Measurements from ENCODE around the gene HGD. TPM values are rescaled to one million over a fixed set of nuclear protein-coding genes. Genes with fewer than 3 reads are reported as not detected.

HGD gene
- total and polyA plus RNA-seq, 2 donors (not counting 3 experiments of a cell fraction or from before 2014, with no cell fraction given) = 0.18 to 0.22 TPM

DNA sequence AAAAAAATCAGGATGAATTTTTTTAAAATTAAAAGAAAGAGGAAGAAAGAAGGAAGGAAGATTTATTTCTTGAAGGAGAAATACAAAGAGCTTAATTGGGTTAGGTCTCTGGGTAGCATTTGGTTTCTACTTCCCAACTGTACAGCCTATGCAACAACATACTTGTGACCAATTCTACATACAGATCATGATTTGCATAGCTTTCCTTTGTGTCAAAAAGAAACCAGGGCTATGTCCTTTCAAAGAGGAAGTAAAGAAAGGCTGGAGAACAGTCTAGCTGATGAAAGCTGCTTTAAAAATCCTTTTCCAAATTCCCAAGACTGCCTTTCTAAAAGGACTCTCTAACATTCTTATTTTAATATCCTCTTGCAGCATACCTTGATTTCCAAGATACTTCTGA, 6.1 kb upstream of the HGD start:
- no peak overlapping the region for H3K27ac ChIP-seq (ENCODE audit: insufficient read depth, low read depth, low read length)
- no peaks in the 10 kb centered on the region for H3K36me3 ChIP-seq (ENCODE audit: control insufficient read depth in 2 of 2, extremely low read depth in 1 of 2, insufficient read depth in 2 of 2, low read length in 2 of 2)
- TF ChIP-seq GATA2 (IDR thresholded peaks at IDR 0.05; ENCODE audit: insufficient read depth, insufficient read length, low read depth, low read length) (no peak), JUN (IDR thresholded peaks at IDR 0.05; ENCODE audit: borderline replicate concordance, insufficient read depth, insufficient read length, low read depth) (no peak), POLR2A (IDR thresholded peaks at IDR 0.05; ENCODE audit: low read depth, low read length) (no peak), FOS (IDR thresholded peaks at IDR 0.05; ENCODE audit: borderline replicate concordance, insufficient read depth, low read length) (no peak), MYC (IDR thresholded peaks at IDR 0.05; ENCODE audit: low read depth, low read length) (no peak), EZH2 (IDR thresholded peaks at IDR 0.05; ENCODE audit: borderline replicate concordance, low read depth, low read length, severe bottlenecking) (no peak), POLR2AphosphoS5 (IDR thresholded peaks at IDR 0.05; ENCODE audit: insufficient read depth, low read depth, low read length) (no peak)
- TF ChIP-seq, protein P1, sequence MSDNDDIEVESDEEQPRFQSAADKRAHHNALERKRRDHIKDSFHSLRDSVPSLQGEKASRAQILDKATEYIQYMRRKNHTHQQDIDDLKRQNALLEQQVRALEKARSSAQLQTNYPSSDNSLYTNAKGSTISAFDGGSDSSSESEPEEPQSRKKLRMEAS (IDR thresholded peaks at IDR 0.05; ENCODE audit: insufficient read depth, insufficient read length) = no peak
- no peak for DNase-seq (ENCODE audit: low read depth, low spot score)
- peaks cover 4% of the 10 kb centered on the region for H3K4me1 ChIP-seq (ENCODE audit: control insufficient read depth, extremely low read depth, insufficient read depth, low read length)
- no peaks in the 10 kb centered on the region for H4K20me1 ChIP-seq (replicated peaks; ENCODE audit: control insufficient read depth, extremely low read depth, insufficient read depth, low read length)
- H3K27me3 ChIP-seq (ENCODE audit: control insufficient read depth in 2 of 2, insufficient read depth in 2 of 2, low read length in 2 of 2) = no peaks in the 10 kb centered on the region
- no peak for FAIRE-seq
- no peak overlapping the region for H3K4me3 ChIP-seq (replicated peaks in 1 of 3; ENCODE audit: insufficient read depth in 1 of 3, low read depth in 1 of 3, low read length in 3 of 3)
- dilution Hi-C loops (cut with MboI; ENCODE audit: extremely low pct_ligation_motif_present, low sequenced_read_pairs) (no loop called here), intact Hi-C loops (cut with micrococcal nuclease) (no loop called here)
- no peak overlapping the region for H3K4me2 ChIP-seq (ENCODE audit: insufficient read depth, low read length)
- CTCF ChIA-PET = interaction anchor here (1.2 to 1.6 kb wide), 2 partner anchors 9 to 107 kb away, joined by 4 to 5 read pairs; no protein-coding TSS in a partner anchor
- H3K9me3 ChIP-seq (replicated peaks; ENCODE audit: control insufficient read depth, insufficient read depth, low read length) = no peaks in the 10 kb centered on the region
- no peaks in the 10 kb centered on the region for H3K79me2 ChIP-seq (ENCODE audit: control insufficient read depth, insufficient read depth, low read length)
- no peaks in the 10 kb centered on the region for H3K9me1 ChIP-seq (replicated peaks; ENCODE audit: control insufficient read depth, extremely low read depth, insufficient read depth, low read length)
- no peak overlapping the region for H2AFZ ChIP-seq (ENCODE audit: low read depth, low read length)
- POLR2A ChIA-PET = no interaction called here
- BruUV-seq (replicated peaks) = no TSS peak
- no peak overlapping the region for H3K9ac ChIP-seq (replicated peaks; ENCODE audit: extremely low read depth, insufficient read depth, low read length)

DNA sequence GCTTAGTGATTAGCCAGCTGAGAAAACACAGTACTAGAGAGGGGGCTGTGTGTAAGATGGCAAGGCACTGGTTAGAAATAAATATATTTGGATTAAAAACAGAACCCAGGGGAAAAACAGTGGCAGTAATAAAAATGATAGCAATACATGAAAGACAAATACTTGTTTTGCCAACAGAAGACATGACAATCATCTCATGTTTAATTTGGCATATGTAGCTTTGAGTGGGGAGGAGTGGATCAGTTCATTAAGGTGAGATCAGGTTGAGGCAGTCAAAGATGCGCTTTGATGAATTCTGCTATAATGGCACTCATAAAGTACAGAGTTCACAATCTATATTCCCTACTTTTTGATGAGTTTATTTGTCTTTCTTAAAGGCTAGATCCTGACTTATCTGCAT, 3.4 kb upstream of the HGD start:
- no peak overlapping the region for H3K9ac ChIP-seq (replicated peaks; ENCODE audit: extremely low read depth, insufficient read depth, low read length)
- no peak for DNase-seq (ENCODE audit: low read depth, low spot score)
- H3K4me2 ChIP-seq (ENCODE audit: insufficient read depth, low read length) = no peak overlapping the region
- no peak overlapping the region for H3K4me3 ChIP-seq (replicated peaks in 1 of 3; ENCODE audit: insufficient read depth in 1 of 3, low read depth in 1 of 3, low read length in 3 of 3)
- no peaks in the 10 kb centered on the region for H3K4me1 ChIP-seq (ENCODE audit: control insufficient read depth, extremely low read depth, insufficient read depth, low read length)
- no peaks in the 10 kb centered on the region for H3K36me3 ChIP-seq (ENCODE audit: control insufficient read depth in 2 of 2, extremely low read depth in 1 of 2, insufficient read depth in 2 of 2, low read length in 2 of 2)
- no peak overlapping the region for H2AFZ ChIP-seq (ENCODE audit: low read depth, low read length)
- BruUV-seq (replicated peaks) = no TSS peak
- no peaks in the 10 kb centered on the region for H3K27me3 ChIP-seq (ENCODE audit: control insufficient read depth in 2 of 2, insufficient read depth in 2 of 2, low read length in 2 of 2)
- no peak for FAIRE-seq
- H3K27ac ChIP-seq (ENCODE audit: insufficient read depth, low read depth, low read length) = no peak overlapping the region
- no peaks in the 10 kb centered on the region for H3K9me1 ChIP-seq (replicated peaks; ENCODE audit: control insufficient read depth, extremely low read depth, insufficient read depth, low read length)
- ChIA-PET CTCF (interaction anchor here (1.4 kb wide), 1 partner anchor 110 kb away, joined by 5 read pairs; no protein-coding TSS in a partner anchor), POLR2A (no interaction called here)
- TF ChIP-seq POLR2AphosphoS5 (IDR thresholded peaks at IDR 0.05; ENCODE audit: insufficient read depth, low read depth, low read length) (no peak), CTCF (IDR thresholded peaks at IDR 0.05; ENCODE audit: extremely low read depth in 1 of 2, insufficient read depth in 1 of 2, low read depth in 1 of 2, low read length in 2 of 2) (no peak), POLR2A (IDR thresholded peaks at IDR 0.05; ENCODE audit: low read depth, low read length) (no peak)
- TF ChIP-seq, protein P1 (IDR thresholded peaks at IDR 0.05; ENCODE audit: insufficient read depth, insufficient read length) = no peak
- intact Hi-C loops (cut with micrococcal nuclease) = no loop called here
- H3K79me2 ChIP-seq (ENCODE audit: control insufficient read depth, insufficient read depth, low read length) = no peaks in the 10 kb centered on the region
- no peaks in the 10 kb centered on the region for H3K9me3 ChIP-seq (replicated peaks; ENCODE audit: control insufficient read depth, insufficient read depth, low read length)
- no peaks in the 10 kb centered on the region for H4K20me1 ChIP-seq (replicated peaks; ENCODE audit: control insufficient read depth, extremely low read depth, insufficient read depth, low read length)
- dilution Hi-C loops (cut with MboI; ENCODE audit: extremely low pct_ligation_motif_present, low sequenced_read_pairs) = no loop called here
